ENCODE results near the gene CUX1. TPM values are rescaled to one million over a fixed set of nuclear protein-coding genes. Genes with fewer than 3 reads are reported as not detected.

CUX1 gene
- total RNA-seq, 1 donor from 2014 or later: 50.6 TPM

DNA sequence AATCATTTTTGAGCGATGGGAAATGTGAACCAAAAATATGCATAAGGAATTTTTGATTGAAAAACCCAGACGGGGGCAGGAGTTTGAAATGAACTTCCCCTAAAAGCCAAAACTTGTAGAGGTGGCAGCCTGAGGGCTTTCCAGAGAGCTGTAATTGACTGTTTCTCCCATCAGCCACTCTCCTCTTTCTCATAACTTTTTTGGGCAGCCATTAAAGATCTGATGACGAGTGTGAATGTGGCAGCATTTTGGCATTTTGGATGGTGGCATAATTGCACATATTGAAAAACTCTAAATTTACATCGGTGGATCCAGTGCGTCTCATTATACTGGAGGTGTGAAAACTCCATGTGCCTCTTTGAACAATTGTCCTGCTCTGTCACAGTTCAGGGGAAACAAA is 159.0 kb downstream of the CUX1 start:
- no peak overlapping the region for H3K4me2 ChIP-seq (ENCODE audit: low read length)
- DNase-seq (ENCODE audit: low read depth) (no peak), FAIRE-seq (no peak)
- H3K4me3 Mint-ChIP-seq (ENCODE audit: unreplicated experiment): no peak overlapping the region
- H2AFZ ChIP-seq (ENCODE audit: low read depth, low read length): no peak overlapping the region
- H3K27me3 Mint-ChIP-seq (ENCODE audit: low read depth, unreplicated experiment): no peaks in the 10 kb centered on the region
- H3K9ac ChIP-seq (ENCODE audit: low read length): no peak overlapping the region
- H3K27me3 ChIP-seq (ENCODE audit: insufficient read depth, low read length): no peaks in the 10 kb centered on the region
- no peaks in the 10 kb centered on the region for H3K79me2 ChIP-seq (ENCODE audit: insufficient read depth, low read length)
- H3K27ac ChIP-seq (ENCODE audit: low read depth, low read length): no peak overlapping the region
- H3K9me3 ChIP-seq (ENCODE audit: insufficient read depth, low read depth, low read length): no peaks in the 10 kb centered on the region
- no peaks in the 10 kb centered on the region for H3K9me3 Mint-ChIP-seq (ENCODE audit: unreplicated experiment)
- no peak overlapping the region for H3K4me3 ChIP-seq (ENCODE audit: insufficient read depth, low read depth, low read length)
- H3K4me1 ChIP-seq (ENCODE audit: insufficient read depth, low read length): no peaks in the 10 kb centered on the region
- H4K20me1 ChIP-seq (ENCODE audit: insufficient read depth, low read length): peaks cover 30% of the 10 kb centered on the region
- peaks cover 15% of the 10 kb centered on the region for H3K36me3 Mint-ChIP-seq (ENCODE audit: low read depth, unreplicated experiment)
- no peaks in the 10 kb centered on the region for H3K4me1 Mint-ChIP-seq (ENCODE audit: low read depth, unreplicated experiment)
- no peak overlapping the region for H3K27ac Mint-ChIP-seq (ENCODE audit: unreplicated experiment)
- H3K36me3 ChIP-seq (ENCODE audit: insufficient read depth, low read length): no peaks in the 10 kb centered on the region
- no peak for TF ChIP-seq EZH2 (IDR thresholded peaks at IDR 0.05; ENCODE audit: insufficient read depth, low read length)
- TF ChIP-seq, protein P1, sequence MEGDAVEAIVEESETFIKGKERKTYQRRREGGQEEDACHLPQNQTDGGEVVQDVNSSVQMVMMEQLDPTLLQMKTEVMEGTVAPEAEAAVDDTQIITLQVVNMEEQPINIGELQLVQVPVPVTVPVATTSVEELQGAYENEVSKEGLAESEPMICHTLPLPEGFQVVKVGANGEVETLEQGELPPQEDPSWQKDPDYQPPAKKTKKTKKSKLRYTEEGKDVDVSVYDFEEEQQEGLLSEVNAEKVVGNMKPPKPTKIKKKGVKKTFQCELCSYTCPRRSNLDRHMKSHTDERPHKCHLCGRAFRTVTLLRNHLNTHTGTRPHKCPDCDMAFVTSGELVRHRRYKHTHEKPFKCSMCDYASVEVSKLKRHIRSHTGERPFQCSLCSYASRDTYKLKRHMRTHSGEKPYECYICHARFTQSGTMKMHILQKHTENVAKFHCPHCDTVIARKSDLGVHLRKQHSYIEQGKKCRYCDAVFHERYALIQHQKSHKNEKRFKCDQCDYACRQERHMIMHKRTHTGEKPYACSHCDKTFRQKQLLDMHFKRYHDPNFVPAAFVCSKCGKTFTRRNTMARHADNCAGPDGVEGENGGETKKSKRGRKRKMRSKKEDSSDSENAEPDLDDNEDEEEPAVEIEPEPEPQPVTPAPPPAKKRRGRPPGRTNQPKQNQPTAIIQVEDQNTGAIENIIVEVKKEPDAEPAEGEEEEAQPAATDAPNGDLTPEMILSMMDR (IDR thresholded peaks at IDR 0.05; ENCODE audit: insufficient read depth, low read depth, low read length): no peak

DNA sequence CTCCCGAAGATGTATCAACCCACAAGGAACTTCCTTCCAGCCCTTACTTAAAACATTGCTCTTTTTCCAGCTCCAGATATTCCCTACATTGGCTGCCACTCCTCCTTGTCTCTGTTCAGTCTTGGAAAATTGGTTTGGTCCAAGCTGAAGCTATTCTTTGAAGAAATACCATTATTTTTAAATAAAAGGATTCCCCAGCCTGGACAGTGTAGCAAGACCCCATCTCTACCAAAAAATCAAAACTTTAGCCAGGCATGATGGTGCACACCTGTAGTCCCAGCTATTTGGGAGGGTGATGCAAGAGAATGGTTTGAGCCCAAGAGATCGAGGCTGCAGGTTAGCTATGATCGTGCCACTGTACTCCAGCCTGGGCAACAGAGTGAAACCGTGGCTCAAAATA is 159.8 kb downstream of the CUX1 start:
- Mint-ChIP-seq H3K27me3 (ENCODE audit: low read depth, unreplicated experiment) (no peaks in the 10 kb centered on the region), H3K27ac (ENCODE audit: unreplicated experiment) (no peak overlapping the region), H3K36me3 (ENCODE audit: low read depth, unreplicated experiment) (peaks cover 14% of the 10 kb centered on the region), H3K9me3 (ENCODE audit: unreplicated experiment) (no peaks in the 10 kb centered on the region), H3K4me3 (ENCODE audit: unreplicated experiment) (no peak overlapping the region), H3K4me1 (ENCODE audit: low read depth, unreplicated experiment) (peaks cover 4% of the 10 kb centered on the region)
- H3K9ac ChIP-seq (ENCODE audit: low read length): no peak overlapping the region
- FAIRE-seq: no peak
- H2AFZ ChIP-seq (ENCODE audit: low read depth, low read length): no peak overlapping the region
- no peak for DNase-seq (ENCODE audit: low read depth)
- peaks cover 32% of the 10 kb centered on the region for H4K20me1 ChIP-seq (ENCODE audit: insufficient read depth, low read length)
- no peaks in the 10 kb centered on the region for H3K36me3 ChIP-seq (ENCODE audit: insufficient read depth, low read length)
- H3K4me2 ChIP-seq (ENCODE audit: low read length): no peak overlapping the region
- no peaks in the 10 kb centered on the region for H3K79me2 ChIP-seq (ENCODE audit: insufficient read depth, low read length)
- H3K4me3 ChIP-seq (ENCODE audit: insufficient read depth, low read depth, low read length): no peak overlapping the region
- no peak overlapping the region for H3K27ac ChIP-seq (ENCODE audit: low read depth, low read length)
- H3K4me1 ChIP-seq (ENCODE audit: insufficient read depth, low read length): no peaks in the 10 kb centered on the region
- H3K9me3 ChIP-seq (ENCODE audit: insufficient read depth, low read depth, low read length): no peaks in the 10 kb centered on the region
- TF ChIP-seq, protein P1 (IDR thresholded peaks at IDR 0.05; ENCODE audit: insufficient read depth, low read depth, low read length): no peak
- no peak for TF ChIP-seq EZH2 (IDR thresholded peaks at IDR 0.05; ENCODE audit: insufficient read depth, low read length)
- no peaks in the 10 kb centered on the region for H3K27me3 ChIP-seq (ENCODE audit: insufficient read depth, low read length)

DNA sequence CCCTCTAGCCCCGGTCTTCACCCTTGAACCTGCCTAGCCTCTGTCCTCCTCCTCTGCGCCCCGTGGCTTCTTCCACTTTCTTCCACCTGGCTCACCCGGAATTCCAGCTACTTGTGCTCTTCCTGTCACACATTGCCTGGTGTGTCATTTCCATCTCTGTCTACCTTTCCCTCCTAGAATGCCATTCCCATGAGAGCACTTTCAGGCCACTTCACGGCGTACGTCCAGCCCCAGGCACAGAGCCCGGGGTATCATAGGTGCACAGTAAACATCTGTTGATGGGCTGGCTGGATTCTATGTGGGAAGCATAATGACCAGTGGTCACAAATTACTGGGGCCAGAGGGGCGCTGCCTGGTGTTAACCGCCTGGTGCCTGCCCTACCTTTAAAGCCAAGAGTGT is 161.3 kb downstream of the CUX1 start:
- H3K4me1 ChIP-seq (ENCODE audit: insufficient read depth, low read length): no peaks in the 10 kb centered on the region
- Mint-ChIP-seq H3K36me3 (ENCODE audit: low read depth, unreplicated experiment) (peaks cover 8% of the 10 kb centered on the region), H3K4me3 (ENCODE audit: unreplicated experiment) (no peak overlapping the region), H3K27ac (ENCODE audit: unreplicated experiment) (no peak overlapping the region), H3K9me3 (ENCODE audit: unreplicated experiment) (peaks cover 3% of the 10 kb centered on the region), H3K27me3 (ENCODE audit: low read depth, unreplicated experiment) (no peaks in the 10 kb centered on the region), H3K4me1 (ENCODE audit: low read depth, unreplicated experiment) (peaks cover 5% of the 10 kb centered on the region)
- no peak overlapping the region for H3K4me3 ChIP-seq (ENCODE audit: insufficient read depth, low read depth, low read length)
- H3K9me3 ChIP-seq (ENCODE audit: insufficient read depth, low read depth, low read length): no peaks in the 10 kb centered on the region
- DNase-seq (ENCODE audit: low read depth) (no peak), FAIRE-seq (no peak)
- no peak for TF ChIP-seq EZH2 (IDR thresholded peaks at IDR 0.05; ENCODE audit: insufficient read depth, low read length)
- TF ChIP-seq, protein P1 (IDR thresholded peaks at IDR 0.05; ENCODE audit: insufficient read depth, low read depth, low read length): no peak
- no peak overlapping the region for H3K9ac ChIP-seq (ENCODE audit: low read length)
- peaks cover 40% of the 10 kb centered on the region for H4K20me1 ChIP-seq (ENCODE audit: insufficient read depth, low read length)
- no peak overlapping the region for H2AFZ ChIP-seq (ENCODE audit: low read depth, low read length)
- no peak overlapping the region for H3K27ac ChIP-seq (ENCODE audit: low read depth, low read length)
- no peaks in the 10 kb centered on the region for H3K79me2 ChIP-seq (ENCODE audit: insufficient read depth, low read length)
- H3K4me2 ChIP-seq (ENCODE audit: low read length): no peak overlapping the region
- no peaks in the 10 kb centered on the region for H3K27me3 ChIP-seq (ENCODE audit: insufficient read depth, low read length)
- H3K36me3 ChIP-seq (ENCODE audit: insufficient read depth, low read length): no peaks in the 10 kb centered on the region

Measured in astrocyte (in vitro differentiated cells and primary cell).